Brain pericyte (primary cell): ENCODE data around the gene IWS1.
"Not testable (repeated sequence)": the region's sequence is repeated elsewhere in the genome, so short reads cannot be mapped to it uniquely, and the experiment has no call there.

Experiments used
- DNase-seq: peaks from one replicate; pipeline ENCODE4 v3.0.0-alpha.2; 2012; ENCODE audit warnings: low read depth, low spot score

IWS1 gene

GRCh38 chr2:127526132-127527000 is at the start of gene IWS1:
Gene IWS1, minus strand, starts transcription at chr2:127526489. Its CDS starts 281 bp downstream, at chr2:127526208.
- peak; percentile 89 for DNase-seq

- no peak for DNase-seq
Observed at GRCh38 chr2:127575941-127576432, 49.7 kb upstream of the IWS1 start.

- DNase-seq: no peak
Observed at GRCh38 chr2:127575185-127575765, 49.0 kb upstream of the IWS1 start.

- no peak for DNase-seq
Observed at GRCh38 chr2:127574656-127575055, 48.4 kb upstream of the IWS1 start.

- DNase-seq: no peak
Observed at GRCh38 chr2:127573771-127574170, 47.5 kb upstream of the IWS1 start.

- no peak for DNase-seq
Observed at GRCh38 chr2:127573298-127573697, 47.0 kb upstream of the IWS1 start.

GRCh38 chr2:127572841-127573240 is 46.6 kb upstream of the IWS1 start:
- DNase-seq: no peak

- not testable (repeated sequence) for DNase-seq
Observed at GRCh38 chr2:127572352-127572751, 46.1 kb upstream of the IWS1 start.

GRCh38 chr2:127570282-127571250 is 44.3 kb upstream of the IWS1 start:
- no peak for DNase-seq

GRCh38 chr2:127569666-127570065 is 43.4 kb upstream of the IWS1 start:
- DNase-seq: no peak

GRCh38 chr2:127568128-127568527 is 41.8 kb upstream of the IWS1 start:
- no peak for DNase-seq

GRCh38 chr2:127567351-127567854 is 41.1 kb upstream of the IWS1 start:
- DNase-seq: no peak

- DNase-seq: no peak
Observed at GRCh38 chr2:127566576-127566975, 40.3 kb upstream of the IWS1 start.

GRCh38 chr2:127566139-127566417 is 39.8 kb upstream of the IWS1 start:
- DNase-seq: no peak

GRCh38 chr2:127565261-127566138 is 39.2 kb upstream of the IWS1 start:
- DNase-seq: no peak

GRCh38 chr2:127564429-127565260 is 38.4 kb upstream of the IWS1 start:
- DNase-seq: no peak

GRCh38 chr2:127563458-127564428 is 37.5 kb upstream of the IWS1 start:
- DNase-seq: no peak

- DNase-seq: no peak
Observed at GRCh38 chr2:127562936-127563335, 36.6 kb upstream of the IWS1 start.

- no peak for DNase-seq
Observed at GRCh38 chr2:127561371-127561770, 35.1 kb upstream of the IWS1 start.
